Measurements from ENCODE around the gene TSHZ1. TPM values are rescaled to one million over a fixed set of nuclear protein-coding genes. Genes with fewer than 3 reads are reported as not detected.

The TSHZ1 gene, protein sequence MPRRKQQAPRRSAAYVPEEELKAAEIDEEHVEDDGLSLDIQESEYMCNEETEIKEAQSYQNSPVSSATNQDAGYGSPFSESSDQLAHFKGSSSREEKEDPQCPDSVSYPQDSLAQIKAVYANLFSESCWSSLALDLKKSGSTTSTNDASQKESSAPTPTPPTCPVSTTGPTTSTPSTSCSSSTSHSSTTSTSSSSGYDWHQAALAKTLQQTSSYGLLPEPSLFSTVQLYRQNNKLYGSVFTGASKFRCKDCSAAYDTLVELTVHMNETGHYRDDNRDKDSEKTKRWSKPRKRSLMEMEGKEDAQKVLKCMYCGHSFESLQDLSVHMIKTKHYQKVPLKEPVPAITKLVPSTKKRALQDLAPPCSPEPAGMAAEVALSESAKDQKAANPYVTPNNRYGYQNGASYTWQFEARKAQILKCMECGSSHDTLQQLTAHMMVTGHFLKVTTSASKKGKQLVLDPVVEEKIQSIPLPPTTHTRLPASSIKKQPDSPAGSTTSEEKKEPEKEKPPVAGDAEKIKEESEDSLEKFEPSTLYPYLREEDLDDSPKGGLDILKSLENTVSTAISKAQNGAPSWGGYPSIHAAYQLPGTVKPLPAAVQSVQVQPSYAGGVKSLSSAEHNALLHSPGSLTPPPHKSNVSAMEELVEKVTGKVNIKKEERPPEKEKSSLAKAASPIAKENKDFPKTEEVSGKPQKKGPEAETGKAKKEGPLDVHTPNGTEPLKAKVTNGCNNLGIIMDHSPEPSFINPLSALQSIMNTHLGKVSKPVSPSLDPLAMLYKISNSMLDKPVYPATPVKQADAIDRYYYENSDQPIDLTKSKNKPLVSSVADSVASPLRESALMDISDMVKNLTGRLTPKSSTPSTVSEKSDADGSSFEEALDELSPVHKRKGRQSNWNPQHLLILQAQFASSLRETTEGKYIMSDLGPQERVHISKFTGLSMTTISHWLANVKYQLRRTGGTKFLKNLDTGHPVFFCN (N-terminal part only)
- total RNA-seq: 24.7 TPM
- long read RNA-seq, full-length matches to known transcripts: 23 of 23 reads
- long read RNA-seq, partial matches to known transcripts: 0 of 23 reads
- long read RNA-seq, other reads (novel, unspliced or antisense): 0 of 23 reads

GRCh38 chr18:75210274-75211001, at the start of gene TSHZ1:
TSHZ1 (plus strand) TSS chr18:75210797; CDS start chr18:75211877, 1,080 bp downstream.
- DNase-seq: no peak
- intact Hi-C loops (cut with micrococcal nuclease): no loop called here
- ATAC-seq: peak; percentile 53

DNA sequence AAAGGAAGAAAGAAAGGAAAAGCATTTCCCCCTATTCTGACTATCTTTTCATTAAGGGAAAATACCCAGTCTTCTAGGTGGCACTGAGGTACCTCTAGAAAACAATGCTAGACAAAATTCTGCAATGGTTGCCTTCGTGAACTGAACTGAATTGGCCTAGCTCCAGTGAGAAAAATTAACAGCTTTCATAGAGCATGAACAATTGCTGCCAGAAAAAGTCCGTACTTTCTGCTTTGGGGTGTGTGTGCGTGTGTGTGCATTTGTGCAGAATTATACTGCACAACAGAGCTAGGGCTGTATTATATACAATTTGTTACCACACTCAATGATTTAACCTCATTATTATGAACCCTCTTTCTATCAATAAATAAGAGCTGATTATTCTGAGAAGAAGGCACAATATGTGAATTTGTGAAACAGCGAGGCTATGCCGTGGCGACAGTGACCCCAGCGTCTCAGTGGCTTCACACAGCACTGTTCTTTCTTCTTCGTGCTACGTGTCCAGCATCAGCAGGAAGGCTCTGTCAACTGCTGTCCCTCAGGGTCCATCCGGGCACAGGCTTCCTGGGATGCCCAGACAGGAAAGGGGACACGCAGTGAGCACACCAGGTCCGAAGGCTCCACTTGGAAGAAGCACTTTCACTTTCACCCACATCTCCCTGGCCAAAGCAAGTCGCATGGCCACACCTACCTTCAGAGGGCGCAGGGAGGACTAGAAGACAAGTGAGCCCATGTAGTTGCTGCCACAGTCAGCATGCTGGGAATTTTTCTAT, 49.2 kb upstream of the TSHZ1 start:
- DNase-seq (no peak), ATAC-seq (peak; percentile 69)
- intact Hi-C loops (cut with micrococcal nuclease): no loop called here

GRCh38 chr18:75162467-75162866, 48.1 kb upstream of the TSHZ1 start:
- intact Hi-C loops (cut with micrococcal nuclease): no loop called here
- ATAC-seq (peak; percentile 96), DNase-seq (no peak)

DNA sequence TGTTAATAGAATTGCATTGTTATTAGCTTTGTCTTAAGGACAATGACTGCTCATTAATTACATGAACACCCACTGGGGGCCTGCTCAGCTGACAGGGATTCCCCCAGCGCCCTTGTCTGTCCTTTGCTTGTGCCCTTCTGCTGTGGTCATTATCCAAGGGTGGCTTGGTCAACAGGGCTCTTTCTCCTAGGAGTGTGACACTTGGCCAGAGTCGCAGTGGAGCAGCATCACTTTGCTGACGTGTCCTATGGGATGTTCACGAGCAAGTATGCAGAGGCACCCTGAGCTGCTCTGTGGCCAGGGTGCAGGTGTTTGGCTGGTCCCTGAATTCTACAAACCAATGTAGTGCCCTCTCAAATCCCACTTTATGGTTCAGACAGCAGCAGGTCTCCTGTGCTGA, 47.6 kb upstream of the TSHZ1 start:
- no peak for DNase-seq
- no peak for ATAC-seq
- intact Hi-C loops (cut with micrococcal nuclease): no loop called here

- ATAC-seq (no peak), DNase-seq (no peak)
- intact Hi-C loops (cut with micrococcal nuclease): no loop called here
Observed at GRCh38 chr18:75163736-75164135, 46.9 kb upstream of the TSHZ1 start.

DNA sequence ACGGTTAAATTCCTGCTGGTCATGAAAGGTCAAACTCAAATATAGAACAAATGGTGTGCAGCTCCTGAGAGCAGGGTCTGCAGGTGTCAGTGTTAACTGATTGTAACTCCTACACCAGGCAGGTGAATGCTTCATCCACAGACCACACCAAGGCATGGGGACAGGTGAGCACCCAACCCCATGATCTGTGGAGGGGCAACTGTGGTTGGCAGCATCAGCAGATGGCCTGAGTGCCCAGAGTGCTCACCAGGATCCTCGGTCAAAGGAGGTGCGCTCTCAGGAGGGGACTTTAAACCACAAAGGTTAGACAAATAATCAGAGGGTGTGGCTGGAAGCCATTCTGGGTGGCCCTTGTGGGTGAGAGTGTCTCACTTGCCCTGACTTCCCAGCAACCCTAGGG, 46.1 kb upstream of the TSHZ1 start:
- intact Hi-C loops (cut with micrococcal nuclease): no loop called here
- no peak for ATAC-seq
- no peak for DNase-seq

DNA sequence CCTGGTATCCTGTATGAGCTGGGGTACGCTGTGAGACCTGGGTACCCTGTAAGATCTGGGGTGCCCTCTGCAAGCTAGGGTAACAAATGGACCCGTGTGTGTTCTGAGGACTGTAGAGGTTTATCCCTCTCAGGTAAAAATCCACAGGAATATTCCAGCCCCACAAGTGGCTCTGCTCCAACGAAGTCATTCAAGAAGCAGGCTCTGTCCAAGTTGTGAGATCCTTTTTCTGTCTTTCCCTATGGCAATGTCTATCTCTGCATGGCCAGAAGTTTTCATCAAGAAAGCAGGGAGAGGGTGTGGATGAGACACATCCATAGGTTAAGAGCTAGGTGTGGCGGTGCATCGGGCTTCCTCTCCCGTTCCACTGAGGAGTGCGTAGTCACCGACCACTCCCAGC, 44.7 kb upstream of the TSHZ1 start:
- no peak for DNase-seq
- intact Hi-C loops (cut with micrococcal nuclease): no loop called here
- ATAC-seq: no peak

GRCh38 chr18:75167137-75167536, 43.5 kb upstream of the TSHZ1 start:
- DNase-seq (no peak), ATAC-seq (no peak)
- intact Hi-C loops (cut with micrococcal nuclease): no loop called here

GRCh38 chr18:75167759-75168618, 42.6 kb upstream of the TSHZ1 start:
- ATAC-seq: peak; percentile 56
- peak; percentile 45 for DNase-seq
- intact Hi-C loops (cut with micrococcal nuclease): no loop called here

- no peak for DNase-seq
- intact Hi-C loops (cut with micrococcal nuclease): no loop called here
- peak; percentile 61 for ATAC-seq
Observed at GRCh38 chr18:75168619-75169018, 42.0 kb upstream of the TSHZ1 start.

DNA sequence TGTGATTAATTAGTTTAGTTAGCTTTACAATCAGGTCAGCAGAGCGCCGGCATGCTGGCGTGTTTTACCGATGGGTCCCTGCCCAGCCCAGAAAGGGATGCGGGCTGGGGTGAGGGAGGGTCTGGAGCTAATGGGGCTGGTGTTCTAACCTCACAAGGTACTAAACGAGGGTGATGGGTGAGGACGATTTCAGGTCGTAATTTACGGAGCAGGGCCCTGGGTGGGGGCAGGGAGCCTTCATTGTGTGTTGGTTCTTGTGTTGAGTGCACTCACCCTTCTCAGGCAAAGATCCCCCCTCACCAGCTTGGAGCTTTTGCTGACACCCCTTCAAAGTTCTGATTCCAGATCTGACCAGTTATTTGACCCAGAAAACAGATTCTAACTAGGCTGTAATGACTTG, 41.2 kb upstream of the TSHZ1 start:
- DNase-seq: no peak
- intact Hi-C loops (cut with micrococcal nuclease): no loop called here
- ATAC-seq: no peak

DNA sequence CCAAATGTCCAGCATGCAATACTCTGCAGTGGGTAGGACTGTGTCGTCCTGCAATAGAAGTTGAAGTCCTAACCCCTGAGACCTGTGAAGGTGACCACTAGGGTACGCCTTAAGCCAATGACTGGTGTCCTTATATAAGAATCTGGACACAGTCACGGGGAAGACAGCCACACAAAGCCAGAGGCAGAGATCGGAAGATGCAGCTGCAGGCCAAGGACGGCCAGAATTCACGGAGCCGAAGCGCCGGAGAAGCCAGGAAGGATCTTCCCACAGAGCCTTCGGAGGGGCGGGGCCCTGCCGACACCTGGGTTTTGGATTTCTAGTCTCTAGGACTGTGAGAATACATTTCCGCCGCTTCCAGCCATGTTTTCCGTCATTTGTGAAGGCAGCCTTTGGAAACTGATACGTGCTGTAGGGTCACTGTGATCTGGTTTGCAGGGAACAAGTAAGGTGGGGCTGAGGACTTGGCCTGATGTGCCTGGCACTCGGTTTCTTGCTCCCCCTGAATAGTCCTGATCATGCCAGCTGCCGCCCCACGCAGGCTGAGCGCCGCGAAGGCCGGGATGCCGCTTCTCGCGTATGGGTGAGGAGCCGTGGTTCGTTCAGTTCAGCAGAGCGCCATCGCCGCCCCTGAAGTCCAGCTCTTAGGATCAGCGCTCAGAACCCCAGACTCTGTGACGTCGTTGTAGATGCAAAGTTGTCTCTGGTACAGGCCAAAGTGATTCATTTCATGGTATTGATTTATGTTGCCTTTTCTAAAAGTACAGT, 40.4 kb upstream of the TSHZ1 start:
- DNase-seq (peak; percentile 65), ATAC-seq (peak; percentile 60)
- intact Hi-C loops (cut with micrococcal nuclease): no loop called here

- DNase-seq: no peak
- peak; percentile 25 for ATAC-seq
- intact Hi-C loops (cut with micrococcal nuclease): no loop called here
Observed at GRCh38 chr18:75170916-75171315, 39.7 kb upstream of the TSHZ1 start.

GRCh38 chr18:75172299-75173124, 38.1 kb upstream of the TSHZ1 start:
- DNase-seq: no peak

DNA sequence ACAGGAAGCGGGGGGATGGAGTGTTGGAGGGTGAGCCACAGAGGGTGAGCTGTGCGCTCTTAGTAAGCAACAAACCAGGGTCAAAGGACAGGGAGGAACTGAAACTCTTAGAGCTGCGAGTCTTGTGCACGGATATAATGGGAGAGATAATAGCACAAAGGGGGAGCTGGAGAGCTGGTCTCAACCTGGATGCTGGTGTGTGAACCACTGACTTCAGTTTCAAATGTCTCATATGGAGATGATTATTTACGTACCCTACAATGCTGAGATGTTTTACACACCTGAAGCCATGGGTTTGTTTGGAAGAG, 37.5 kb upstream of the TSHZ1 start:
- intact Hi-C loops (cut with micrococcal nuclease): no loop called here
- DNase-seq (no peak), ATAC-seq (peak; percentile 25)

More at GRCh38 chr18:75172299-75173124, 38.1 kb upstream of the TSHZ1 start:
- ATAC-seq: no peak
- intact Hi-C loops (cut with micrococcal nuclease): no loop called here

- intact Hi-C loops (cut with micrococcal nuclease): no loop called here
- ATAC-seq (no peak), DNase-seq (no peak)
Observed at GRCh38 chr18:75173738-75174137, 36.9 kb upstream of the TSHZ1 start.

Measured in left ventricle myocardium superior (tissue), 1 donor.